Activated naive CD8-positive, alpha-beta T cell treated with anti-CD3 and anti-CD28 coated beads for 36 hours (primary cell): Measurements from ENCODE around the gene TSN. TPM values are rescaled to one million over a fixed set of nuclear protein-coding genes. Genes with fewer than 3 reads are reported as not detected.

Source experiments
- DNase-seq: peaks from one replicate; pipeline ENCODE4 v3.0.0; 2021
- H3K27ac Mint-ChIP-seq: one replicate; pipeline ENCODE4 v1.8.0; 2022; ENCODE audit warnings: mild to moderate bottlenecking, moderate library complexity, mixed read lengths
- H3K27me3 Mint-ChIP-seq: one replicate; pipeline ENCODE4 v1.8.0; 2022; ENCODE audit warnings: mild to moderate bottlenecking, mixed read lengths
- H3K36me3 Mint-ChIP-seq: one replicate; pipeline ENCODE4 v1.8.0; 2021; ENCODE audit warnings: mild to moderate bottlenecking, mixed read lengths
- H3K4me1 Mint-ChIP-seq: one replicate; pipeline ENCODE4 v1.8.0; 2021; ENCODE audit warnings: mixed read lengths
- H3K4me3 Mint-ChIP-seq: one replicate; pipeline ENCODE4 v1.8.0; 2022; ENCODE audit warnings: mild to moderate bottlenecking, moderate library complexity, mixed read lengths
- H3K9me3 Mint-ChIP-seq: one replicate; pipeline ENCODE4 v1.8.0; 2022; ENCODE audit warnings: mixed read lengths
- total RNA-seq, 2 experiments: library from RNA; stranded (reverse); gene quantifications; one replicate each; pipeline ENCODE4 v1.2.3, GENCODE V29; 2021

TSN gene
- total RNA-seq, 2 experiments from 2014 or later = 94.8 to 99.5 TPM

DNA sequence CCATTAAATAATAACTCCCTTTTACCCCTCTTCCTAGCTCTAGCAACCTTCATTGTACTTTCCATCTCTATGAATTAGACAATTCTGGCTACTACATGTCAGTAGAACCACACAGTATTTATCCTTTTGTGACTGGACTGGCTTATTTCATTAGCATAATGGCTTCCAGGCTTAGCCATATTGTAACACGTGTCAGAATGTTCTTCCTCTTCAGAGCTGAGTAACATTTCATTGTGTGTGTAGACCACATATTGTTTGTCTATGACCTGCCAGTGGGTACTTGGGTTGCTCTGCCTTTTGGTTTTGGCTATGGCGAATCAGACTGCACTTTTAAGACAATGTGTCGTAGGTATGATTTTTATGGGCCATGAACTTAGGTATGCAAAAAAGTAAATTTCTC lies 20.9 kb downstream of the TSN start:
- no peaks in the 10 kb centered on the region for H3K9me3 Mint-ChIP-seq
- no peak for DNase-seq
- no peaks in the 10 kb centered on the region for H3K4me1 Mint-ChIP-seq
- no peaks in the 10 kb centered on the region for H3K27me3 Mint-ChIP-seq
- H3K36me3 Mint-ChIP-seq = no peaks in the 10 kb centered on the region
- no peak overlapping the region for H3K27ac Mint-ChIP-seq
- H3K4me3 Mint-ChIP-seq = no peak overlapping the region

DNA sequence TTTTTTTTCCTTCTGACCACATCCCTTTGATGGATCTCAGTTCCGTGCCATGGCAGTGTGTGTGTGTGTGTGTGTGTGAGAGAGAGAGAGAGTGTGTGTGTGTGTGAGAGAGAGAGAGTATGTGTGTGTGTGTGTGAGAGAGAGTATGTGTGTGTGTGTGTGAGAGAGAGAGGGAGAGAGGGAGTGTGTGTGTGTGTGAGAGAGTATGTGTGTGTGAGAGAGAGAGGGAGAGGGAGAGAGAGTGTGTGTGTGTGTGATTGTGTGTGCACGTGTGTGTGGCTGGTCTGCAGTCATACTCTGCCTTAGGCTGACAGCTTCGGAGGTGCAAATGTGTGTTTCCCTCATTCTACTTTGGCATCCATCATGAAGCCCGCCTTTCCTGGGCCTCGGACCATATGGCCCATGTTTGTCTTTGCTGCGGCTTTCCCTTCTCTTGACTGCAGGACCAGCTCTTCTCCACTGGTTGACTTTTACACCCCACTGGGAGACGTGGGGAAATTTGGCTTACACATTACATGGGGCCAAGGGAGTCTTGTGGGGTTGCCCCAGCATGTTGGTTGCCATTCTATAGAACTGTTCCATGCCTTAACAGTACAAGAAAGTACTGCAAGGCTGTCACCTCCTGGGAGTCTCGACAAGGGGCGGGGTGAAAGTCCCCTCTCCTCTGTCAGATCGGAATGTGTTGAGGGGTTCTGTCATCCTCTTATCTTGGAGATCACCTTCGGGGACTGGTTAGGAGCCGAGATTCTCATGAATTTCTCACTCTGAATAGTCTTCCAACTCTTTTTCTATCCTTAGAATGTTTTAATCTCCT lies 21.6 kb downstream of the TSN start:
- Mint-ChIP-seq H3K4me1 (no peaks in the 10 kb centered on the region), H3K9me3 (no peaks in the 10 kb centered on the region), H3K36me3 (no peaks in the 10 kb centered on the region), H3K4me3 (no peak overlapping the region), H3K27me3 (no peaks in the 10 kb centered on the region), H3K27ac (no peak overlapping the region)
- DNase-seq = no peak

DNA sequence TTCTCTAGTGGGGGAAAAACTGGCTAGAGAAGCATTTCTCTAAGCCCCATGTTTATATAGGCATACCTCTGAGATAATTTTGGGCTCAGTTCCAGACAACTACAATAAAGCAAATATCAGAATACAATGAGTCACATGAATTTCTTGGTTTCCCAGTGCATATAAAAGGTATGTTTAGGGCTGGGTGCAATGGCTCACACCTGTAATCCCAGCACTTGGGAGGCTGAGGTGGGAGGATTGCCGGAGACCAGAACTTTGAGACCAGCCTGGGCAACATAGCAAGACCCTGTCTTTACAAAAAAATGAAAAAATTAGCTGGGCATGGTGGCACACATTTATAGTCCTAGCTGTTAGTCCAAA lies 22.2 kb downstream of the TSN start:
- no peaks in the 10 kb centered on the region for H3K36me3 Mint-ChIP-seq
- no peaks in the 10 kb centered on the region for H3K4me1 Mint-ChIP-seq
- H3K27me3 Mint-ChIP-seq = peaks cover under 1% of the 10 kb centered on the region
- no peak overlapping the region for H3K4me3 Mint-ChIP-seq
- no peaks in the 10 kb centered on the region for H3K9me3 Mint-ChIP-seq
- no peak overlapping the region for H3K27ac Mint-ChIP-seq
- DNase-seq = no peak

DNA sequence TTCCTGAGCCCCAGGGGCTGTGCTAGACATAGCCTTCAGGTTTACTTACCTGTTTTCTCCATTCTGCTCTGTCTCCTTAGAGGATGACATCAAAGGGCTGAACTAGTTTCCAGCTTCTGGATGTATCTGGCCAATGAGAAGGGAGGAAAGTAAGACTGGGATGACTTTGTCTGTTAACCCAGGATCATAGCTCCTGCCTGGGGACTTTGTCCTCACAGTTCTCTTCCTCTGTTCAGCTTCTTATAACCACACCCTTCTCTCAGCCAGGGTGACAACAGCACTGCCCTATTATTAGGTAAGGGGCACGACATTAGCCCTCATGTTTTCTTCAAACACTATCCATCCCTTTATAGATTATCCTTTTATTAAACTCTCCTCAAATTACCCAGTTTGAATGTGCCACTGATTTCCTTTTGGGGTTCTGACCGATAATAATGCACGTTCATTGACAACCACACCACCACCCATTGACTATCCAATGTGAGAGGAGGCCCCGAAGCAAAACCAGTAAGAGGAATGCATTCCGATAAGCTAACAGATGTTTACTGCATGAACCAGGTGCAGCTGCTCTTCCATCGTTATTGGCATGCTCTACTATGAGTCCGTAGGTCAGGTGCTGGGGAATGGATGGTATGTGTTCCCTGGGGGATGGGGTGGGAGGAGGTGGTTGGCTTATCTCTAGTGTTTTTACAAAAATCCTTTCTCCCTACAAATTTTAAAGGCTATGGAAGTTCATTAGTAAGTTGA lies 23.5 kb downstream of the TSN start:
- Mint-ChIP-seq H3K4me3 (no peak overlapping the region), H3K27me3 (peaks cover 6% of the 10 kb centered on the region), H3K36me3 (no peaks in the 10 kb centered on the region), H3K9me3 (no peaks in the 10 kb centered on the region), H3K27ac (no peak overlapping the region), H3K4me1 (no peaks in the 10 kb centered on the region)
- no peak for DNase-seq

DNA sequence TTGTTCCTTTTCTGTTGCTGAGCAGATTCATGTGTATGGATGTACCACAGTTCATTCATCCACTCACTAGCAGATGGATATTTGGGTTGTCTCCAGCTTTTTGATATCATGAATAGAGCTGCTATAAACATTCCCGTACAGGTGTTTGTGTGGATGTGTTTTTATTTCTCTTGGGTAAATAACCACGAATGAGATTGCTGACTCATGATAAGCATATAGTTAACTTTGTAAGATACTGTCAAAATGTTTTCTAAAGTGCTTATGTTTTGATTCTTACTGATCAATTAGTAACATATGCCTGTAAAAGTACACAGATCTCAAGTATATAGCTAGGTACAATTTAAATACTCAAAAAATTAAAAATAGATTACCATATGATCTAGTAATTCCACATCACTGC lies 27.7 kb downstream of the TSN start:
- DNase-seq = no peak
- H3K27me3 Mint-ChIP-seq = peaks cover 10% of the 10 kb centered on the region
- H3K36me3 Mint-ChIP-seq = no peaks in the 10 kb centered on the region
- H3K4me3 Mint-ChIP-seq = no peak overlapping the region
- H3K27ac Mint-ChIP-seq = no peak overlapping the region
- no peaks in the 10 kb centered on the region for H3K9me3 Mint-ChIP-seq
- no peaks in the 10 kb centered on the region for H3K4me1 Mint-ChIP-seq

DNA sequence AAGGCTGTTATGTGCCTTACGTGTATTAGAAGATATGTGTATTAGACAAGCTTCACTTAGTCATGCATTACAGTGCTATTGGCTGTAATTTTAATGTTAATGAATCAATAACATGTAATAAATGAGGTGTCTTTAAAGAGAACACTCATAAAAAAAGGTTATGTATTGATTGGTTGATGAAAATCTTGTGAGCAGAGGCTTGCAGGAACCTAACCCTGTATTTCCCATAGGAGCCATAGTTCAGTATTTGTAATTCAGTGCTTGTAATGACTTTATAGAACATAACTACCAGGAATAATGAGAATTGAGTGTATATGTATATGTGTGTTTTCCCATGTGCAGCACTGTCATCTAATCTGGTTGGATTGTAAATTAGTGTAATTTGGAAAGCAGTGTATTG lies 33.2 kb downstream of the TSN start:
- H3K4me3 Mint-ChIP-seq = no peak overlapping the region
- no peaks in the 10 kb centered on the region for H3K4me1 Mint-ChIP-seq
- DNase-seq = no peak
- no peak overlapping the region for H3K27ac Mint-ChIP-seq
- H3K27me3 Mint-ChIP-seq = peaks cover 7% of the 10 kb centered on the region
- H3K9me3 Mint-ChIP-seq = no peaks in the 10 kb centered on the region
- H3K36me3 Mint-ChIP-seq = no peaks in the 10 kb centered on the region

DNA sequence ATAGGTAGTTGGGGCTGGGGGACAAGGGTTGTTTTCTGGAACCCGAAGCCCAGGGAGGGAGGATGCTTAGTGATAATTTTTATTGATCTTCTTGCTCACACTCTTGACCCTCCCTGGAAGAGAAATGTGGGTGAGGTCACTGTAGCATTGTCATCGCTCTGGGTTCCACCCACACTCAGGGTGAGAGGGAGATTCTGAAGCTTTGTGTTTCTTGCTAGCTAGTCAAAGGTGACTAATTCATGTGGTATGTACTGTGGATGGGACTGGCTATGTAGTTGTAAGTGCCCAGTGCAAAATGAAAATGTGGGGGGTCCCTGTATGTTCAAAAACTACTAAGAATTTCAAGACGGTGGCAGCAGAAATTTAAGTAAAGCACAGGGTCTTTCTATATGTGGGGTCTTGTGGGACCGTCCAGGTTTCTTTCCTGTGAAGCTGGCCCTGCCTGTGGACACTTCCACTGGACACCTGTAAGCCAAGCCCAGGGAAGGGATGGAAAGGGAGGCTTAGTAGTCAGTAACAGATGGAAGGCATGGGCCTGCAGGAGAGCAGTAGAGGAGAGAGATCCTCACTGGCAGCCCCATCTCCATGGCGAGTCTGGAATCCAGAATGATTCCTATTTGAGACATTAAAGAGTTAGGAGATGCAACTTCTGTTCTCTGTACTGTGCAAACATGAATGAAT lies 35.0 kb downstream of the TSN start:
- no peak for DNase-seq
- H3K27ac Mint-ChIP-seq = no peak overlapping the region
- H3K4me3 Mint-ChIP-seq = no peak overlapping the region
- H3K4me1 Mint-ChIP-seq = no peaks in the 10 kb centered on the region
- peaks cover 4% of the 10 kb centered on the region for H3K27me3 Mint-ChIP-seq
- H3K9me3 Mint-ChIP-seq = no peaks in the 10 kb centered on the region
- no peaks in the 10 kb centered on the region for H3K36me3 Mint-ChIP-seq

DNA sequence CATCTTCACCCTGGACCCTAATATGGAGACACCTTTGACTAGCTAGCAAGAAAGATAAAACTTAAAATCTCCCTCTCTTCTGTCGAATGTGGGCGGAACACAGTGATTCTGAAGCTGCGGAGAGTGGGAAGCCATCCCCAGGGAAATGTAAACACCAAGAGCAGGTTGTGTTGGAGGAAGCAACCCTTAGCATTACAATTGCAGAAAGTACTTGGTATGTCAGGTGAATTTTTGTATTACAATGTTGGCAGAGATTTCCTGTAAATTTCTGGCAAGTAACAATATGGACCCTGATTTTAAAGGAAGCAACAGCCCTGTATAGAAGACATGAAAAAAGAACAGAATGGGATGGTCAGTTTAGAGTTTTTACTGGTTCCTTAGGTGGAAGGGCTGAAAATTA lies 35.8 kb downstream of the TSN start:
- no peak overlapping the region for H3K27ac Mint-ChIP-seq
- peaks cover 4% of the 10 kb centered on the region for H3K27me3 Mint-ChIP-seq

DNA sequence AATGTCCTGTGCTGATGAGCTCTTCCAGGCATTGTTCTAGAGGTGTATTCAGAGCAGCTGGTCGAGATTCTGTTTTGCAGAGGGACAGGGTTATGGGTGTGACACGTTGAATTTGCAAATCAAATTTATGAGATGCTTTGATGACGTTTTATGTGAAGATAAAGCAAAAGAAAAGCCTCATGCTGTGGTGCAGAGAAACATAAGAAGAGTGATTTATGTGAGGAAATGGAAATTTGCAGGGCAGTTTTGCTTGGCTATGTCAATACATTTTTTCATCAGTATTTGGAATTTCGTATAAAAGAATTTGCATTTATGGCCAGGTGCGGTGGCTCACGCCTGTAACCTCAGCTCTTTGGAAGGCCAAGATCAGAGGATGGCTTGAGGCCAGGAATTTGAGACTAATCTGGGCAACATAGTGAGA lies 36.4 kb downstream of the TSN start:
- Mint-ChIP-seq H3K9me3 (no peaks in the 10 kb centered on the region), H3K4me1 (no peaks in the 10 kb centered on the region), H3K27me3 (peaks cover 7% of the 10 kb centered on the region), H3K27ac (no peak overlapping the region), H3K36me3 (no peaks in the 10 kb centered on the region), H3K4me3 (no peak overlapping the region)
- no peak for DNase-seq

More for the DNA sequence above, 35.8 kb downstream of the TSN start:
- H3K9me3 Mint-ChIP-seq = no peaks in the 10 kb centered on the region
- H3K4me1 Mint-ChIP-seq = no peaks in the 10 kb centered on the region
- no peak overlapping the region for H3K4me3 Mint-ChIP-seq
- no peaks in the 10 kb centered on the region for H3K36me3 Mint-ChIP-seq
- DNase-seq = no peak

DNA sequence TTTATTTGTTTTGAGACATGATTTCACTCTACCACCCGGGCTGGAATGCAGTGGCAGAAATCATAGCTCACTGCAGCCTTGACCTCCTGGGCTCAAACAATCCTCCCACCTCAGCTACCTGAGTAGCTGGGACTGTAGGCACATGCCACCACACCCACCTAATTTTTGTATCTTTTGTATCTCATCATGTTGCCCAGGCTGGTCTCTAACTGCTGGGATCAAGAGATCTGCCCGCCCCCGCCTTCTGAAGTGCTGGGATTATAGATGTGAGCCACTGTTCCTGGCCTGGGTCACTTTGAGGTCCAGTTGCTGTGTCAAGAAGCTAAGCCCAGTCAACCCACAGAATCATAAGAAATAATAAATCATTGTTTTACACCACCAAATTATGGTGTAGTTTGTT lies 38.4 kb downstream of the TSN start:
- Mint-ChIP-seq H3K27ac (no peak overlapping the region), H3K27me3 (peaks cover 4% of the 10 kb centered on the region), H3K9me3 (no peaks in the 10 kb centered on the region), H3K4me3 (no peak overlapping the region), H3K36me3 (no peaks in the 10 kb centered on the region), H3K4me1 (no peaks in the 10 kb centered on the region)
- DNase-seq = no peak

DNA sequence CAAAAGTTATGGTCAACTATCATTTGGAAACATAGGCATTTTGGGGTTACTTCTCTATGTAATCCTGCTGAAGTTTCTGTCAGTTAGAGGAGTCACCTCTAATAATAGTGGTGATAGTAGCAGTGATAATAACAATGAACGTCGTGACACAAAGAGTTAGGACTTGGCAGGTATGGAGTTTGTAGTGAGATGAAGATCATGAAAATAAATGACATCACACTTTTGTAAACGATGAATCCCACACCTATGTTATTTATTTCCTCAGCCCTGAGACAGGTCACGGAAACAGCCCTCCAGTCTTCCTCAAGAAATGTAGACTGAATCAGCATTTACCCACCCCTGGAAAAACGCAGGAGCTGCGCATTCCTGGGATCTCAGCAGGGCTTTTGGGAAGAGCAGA lies 38.8 kb downstream of the TSN start:
- peaks cover 4% of the 10 kb centered on the region for H3K27me3 Mint-ChIP-seq
- H3K27ac Mint-ChIP-seq = no peak overlapping the region
- no peak for DNase-seq
- H3K4me1 Mint-ChIP-seq = no peaks in the 10 kb centered on the region
- no peaks in the 10 kb centered on the region for H3K9me3 Mint-ChIP-seq
- no peaks in the 10 kb centered on the region for H3K36me3 Mint-ChIP-seq
- no peak overlapping the region for H3K4me3 Mint-ChIP-seq

DNA sequence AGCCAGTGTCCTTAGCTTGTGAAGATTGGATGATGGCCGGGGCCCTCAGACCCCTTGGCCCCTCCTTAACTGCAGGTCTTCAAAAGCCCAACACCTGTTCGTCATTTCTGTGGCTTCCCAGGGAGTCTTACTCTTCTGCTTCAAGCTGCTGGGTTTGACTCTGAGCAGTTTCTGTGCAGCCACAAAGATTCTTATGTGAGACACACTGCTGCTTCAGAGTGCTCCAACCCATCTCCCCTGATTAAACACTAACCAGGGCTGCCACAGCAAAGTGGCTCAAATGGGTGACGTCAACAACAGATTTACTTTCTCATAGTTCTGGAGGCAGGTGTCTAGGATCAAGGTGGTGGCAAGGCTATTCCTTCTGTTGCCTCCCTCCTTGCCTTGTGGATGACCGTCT lies 40.8 kb downstream of the TSN start:
- Mint-ChIP-seq H3K9me3 (peaks cover 3% of the 10 kb centered on the region), H3K27me3 (peaks cover 4% of the 10 kb centered on the region), H3K36me3 (no peaks in the 10 kb centered on the region), H3K4me1 (no peaks in the 10 kb centered on the region), H3K27ac (no peak overlapping the region), H3K4me3 (no peak overlapping the region)
- no peak for DNase-seq

DNA sequence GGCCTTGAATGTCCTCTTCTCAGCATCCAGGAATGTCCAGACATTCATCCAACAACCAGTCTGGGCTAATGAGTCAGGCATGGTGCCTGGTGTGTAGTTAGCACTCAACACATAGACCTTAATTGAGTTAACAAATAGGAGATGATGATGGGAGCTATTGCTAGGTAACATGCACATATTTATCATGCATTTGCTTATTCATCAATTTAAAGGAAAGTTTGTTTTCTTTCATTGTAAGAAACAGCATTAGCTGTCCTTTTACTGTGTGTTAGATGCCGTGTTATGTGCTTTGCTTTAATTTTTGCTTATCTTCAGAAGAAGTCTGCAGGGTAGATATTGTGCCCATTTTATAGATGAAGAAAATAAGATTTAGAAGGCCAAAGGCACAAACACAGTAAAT lies 43.2 kb downstream of the TSN start:
- Mint-ChIP-seq H3K27me3 (peaks cover 10% of the 10 kb centered on the region), H3K36me3 (no peaks in the 10 kb centered on the region), H3K4me3 (no peak overlapping the region), H3K27ac (no peak overlapping the region), H3K4me1 (no peaks in the 10 kb centered on the region), H3K9me3 (peaks cover 12% of the 10 kb centered on the region)
- no peak for DNase-seq

DNA sequence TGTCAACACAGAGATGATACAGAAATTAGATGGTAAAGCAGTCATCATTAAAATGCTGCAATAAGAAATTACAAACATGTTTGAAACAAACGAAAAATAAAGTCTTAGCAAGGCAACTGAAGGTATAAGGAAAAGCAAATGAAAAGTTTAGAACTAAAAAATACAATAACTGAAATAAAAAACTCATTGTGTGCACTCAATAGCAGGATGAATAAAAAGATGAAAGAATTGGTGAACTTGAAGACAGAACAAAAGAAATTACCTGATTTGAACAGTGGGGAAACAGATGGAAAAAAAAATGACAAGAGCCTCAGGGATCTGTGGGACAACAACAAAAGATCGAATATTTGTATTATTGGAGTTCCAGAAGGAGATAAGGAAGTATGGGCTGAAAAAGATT lies 46.5 kb downstream of the TSN start:
- Mint-ChIP-seq H3K27ac (no peak overlapping the region), H3K9me3 (peaks cover 12% of the 10 kb centered on the region), H3K27me3 (peaks cover 6% of the 10 kb centered on the region), H3K4me3 (no peak overlapping the region), H3K4me1 (peaks cover 6% of the 10 kb centered on the region), H3K36me3 (no peaks in the 10 kb centered on the region)
- no peak for DNase-seq

DNA sequence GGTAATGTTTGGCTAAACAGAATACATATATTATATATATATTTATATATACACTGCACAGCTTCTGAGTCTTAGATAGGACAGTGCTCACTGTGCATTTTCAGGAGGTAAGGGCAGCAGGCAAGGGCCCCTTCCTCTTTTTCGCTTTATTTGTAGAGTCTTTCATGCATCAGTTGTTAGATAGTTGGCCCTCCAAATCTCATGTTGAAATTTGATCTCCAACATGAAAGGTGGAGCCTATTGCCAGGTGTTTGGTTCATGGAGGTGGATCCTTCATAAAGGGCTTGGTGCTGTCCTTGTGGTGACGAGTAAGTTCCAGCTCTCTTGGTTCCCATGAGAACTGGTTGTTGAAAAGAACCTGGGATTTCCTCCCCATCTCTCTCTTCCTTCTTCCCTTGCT lies 48.1 kb downstream of the TSN start:
- no peaks in the 10 kb centered on the region for H3K36me3 Mint-ChIP-seq
- H3K9me3 Mint-ChIP-seq = peaks cover 12% of the 10 kb centered on the region
- H3K4me1 Mint-ChIP-seq = peaks cover 6% of the 10 kb centered on the region
- no peak overlapping the region for H3K4me3 Mint-ChIP-seq
- H3K27me3 Mint-ChIP-seq = peaks cover 6% of the 10 kb centered on the region
- H3K27ac Mint-ChIP-seq = no peak overlapping the region
- no peak for DNase-seq
